ENCODE results near the gene RPL15.

RPL15 gene

GRCh38 chr3:23968463-23969184 is 51.7 kb downstream of the RPL15 start:
- H3K4me1 ChIP-seq: no peaks in the 10 kb centered on the region
- no peak overlapping the region for H3K27ac ChIP-seq
- TF ChIP-seq Cebpa-rat (IDR thresholded peaks at IDR 0.05): no peak
- no peak overlapping the region for H3K4me2 ChIP-seq
- H3K27me3 ChIP-seq: no peaks in the 10 kb centered on the region
- no peaks in the 10 kb centered on the region for H3K9me3 ChIP-seq
- H3K9ac ChIP-seq: no peak overlapping the region
- H4K20me1 ChIP-seq: 0 out of 2 replicates have a peak, but pooled peaks cover 10% of the 10 kb centered on the region
- H3K36me3 ChIP-seq: peaks cover 41% of the 10 kb centered on the region
- no peak overlapping the region for H3K4me3 ChIP-seq

GRCh38 chr3:23969393-23969792 is 52.5 kb downstream of the RPL15 start:
- no peaks in the 10 kb centered on the region for H3K9me3 ChIP-seq
- no peak overlapping the region for H3K9ac ChIP-seq
- no peak overlapping the region for H3K4me3 ChIP-seq
- no peak overlapping the region for H3K27ac ChIP-seq
- no peak for TF ChIP-seq Cebpa-rat (IDR thresholded peaks at IDR 0.05)
- 0 out of 2 replicates have a peak, but pooled peaks cover 10% of the 10 kb centered on the region for H4K20me1 ChIP-seq
- no peaks in the 10 kb centered on the region for H3K4me1 ChIP-seq
- H3K4me2 ChIP-seq: no peak overlapping the region
- H3K36me3 ChIP-seq: peaks cover 38% of the 10 kb centered on the region
- no peaks in the 10 kb centered on the region for H3K27me3 ChIP-seq

Measured in BLaER1 (cell line).